ENCODE measurements around the gene NOSTRIN.

DNA sequence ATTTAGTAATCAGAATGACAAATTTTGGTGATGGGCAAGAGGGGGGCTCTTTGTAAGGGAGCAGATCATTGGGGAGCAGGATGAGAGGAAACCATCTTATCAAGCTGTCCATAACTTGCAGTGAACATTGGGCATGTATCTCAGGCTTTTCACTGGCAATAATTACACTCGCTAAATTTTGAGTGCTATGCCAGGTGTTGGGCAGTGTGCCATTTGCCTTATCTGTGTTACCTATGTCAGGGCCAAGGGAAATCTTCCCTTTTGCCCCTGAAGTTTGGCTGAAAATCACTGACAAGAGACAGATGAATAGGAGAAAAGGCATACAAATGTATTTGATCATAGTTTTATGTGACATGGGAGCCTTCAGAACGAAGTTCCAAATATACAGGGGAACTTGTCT lies 39.0 kb downstream of the NOSTRIN start:
- TF ChIP-seq, protein P1, sequence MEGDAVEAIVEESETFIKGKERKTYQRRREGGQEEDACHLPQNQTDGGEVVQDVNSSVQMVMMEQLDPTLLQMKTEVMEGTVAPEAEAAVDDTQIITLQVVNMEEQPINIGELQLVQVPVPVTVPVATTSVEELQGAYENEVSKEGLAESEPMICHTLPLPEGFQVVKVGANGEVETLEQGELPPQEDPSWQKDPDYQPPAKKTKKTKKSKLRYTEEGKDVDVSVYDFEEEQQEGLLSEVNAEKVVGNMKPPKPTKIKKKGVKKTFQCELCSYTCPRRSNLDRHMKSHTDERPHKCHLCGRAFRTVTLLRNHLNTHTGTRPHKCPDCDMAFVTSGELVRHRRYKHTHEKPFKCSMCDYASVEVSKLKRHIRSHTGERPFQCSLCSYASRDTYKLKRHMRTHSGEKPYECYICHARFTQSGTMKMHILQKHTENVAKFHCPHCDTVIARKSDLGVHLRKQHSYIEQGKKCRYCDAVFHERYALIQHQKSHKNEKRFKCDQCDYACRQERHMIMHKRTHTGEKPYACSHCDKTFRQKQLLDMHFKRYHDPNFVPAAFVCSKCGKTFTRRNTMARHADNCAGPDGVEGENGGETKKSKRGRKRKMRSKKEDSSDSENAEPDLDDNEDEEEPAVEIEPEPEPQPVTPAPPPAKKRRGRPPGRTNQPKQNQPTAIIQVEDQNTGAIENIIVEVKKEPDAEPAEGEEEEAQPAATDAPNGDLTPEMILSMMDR (IDR thresholded peaks at IDR 0.05) = no peak
- no peak for TF ChIP-seq EP300 (IDR thresholded peaks at IDR 0.05)
- TF ChIP-seq POLR2A (IDR thresholded peaks at IDR 0.05) = no peak

Measured in ovary (tissue), 3 donors.